Right lobe of liver (tissue), 6 donors: Measurements from ENCODE around the gene WDR53. TPM values are rescaled to one million over a fixed set of nuclear protein-coding genes. Genes with fewer than 3 reads are reported as not detected.

Experiments
- ATAC-seq, 4 donors: fragments of 200-7000 bp; cut with Tn5 transposase; one replicate each; pipeline ENCODE4 v1.9.1; 2020; ENCODE audit warnings: mild to moderate bottlenecking in 4 of 4, moderate library complexity in 4 of 4
- DNase-seq, 3 donors: peaks; one replicate each; pipeline ENCODE4 v3.0.0-alpha.2; 2020
- H3K27ac ChIP-seq, 3 donors: fragments of 200-600 bp; one replicate each; pipeline ENCODE4 v1.8.0; 2022
- H3K27me3 ChIP-seq, 2 donors: fragments of 200-600 bp; one replicate each; pipeline ENCODE4 v1.8.0; 2022
- H3K36me3 ChIP-seq, 4 donors: fragments of 200-600 bp; sonication (generic) in 1 of 4; one replicate each; pipeline versions ENCODE4 v1.5.1 to v1.8.0; 2017 to 2022; ENCODE audit warnings: control low read depth in 1 of 4
- H3K4me1 ChIP-seq, 4 donors: fragments of 200-600 bp; sonication (generic) in 1 of 4; one replicate each; pipeline versions ENCODE4 v1.5.1 to v1.8.0; 2017 to 2022; ENCODE audit warnings: control low read depth in 1 of 4
- H3K4me3 ChIP-seq, 3 donors: fragments of 200-600 bp; one replicate each; pipeline ENCODE4 v1.8.0; 2022
- H3K9me3 ChIP-seq, 4 donors: fragments of 200-600 bp; sonication (generic) in 1 of 4; one replicate each; pipeline versions ENCODE4 v1.5.1 to v1.8.0; 2017 to 2022; ENCODE audit warnings: control low read depth in 1 of 4
- CTCF ChIP-seq, 4 donors: fragments of 200-600 bp in 3 of 4; fragments of 450-650 bp in 1 of 4; IDR thresholded peaks; one replicate each; pipeline versions ENCODE4 v1.5.1 to v1.8.0; 2016 to 2022; ENCODE audit warnings: antibody characterized with exemption in 4 of 4, mild to moderate bottlenecking in 2 of 4
- POLR2A ChIP-seq: fragments of 450-650 bp; IDR thresholded peaks from one replicate; pipeline ENCODE4 v1.6.1; 2017; ENCODE audit warnings: antibody characterized with exemption, mild to moderate bottlenecking
- WGBS: methylation state at CpG from one replicate; pipeline ENCODE4 v1.1.6; 2018; ENCODE audit warnings: low coverage, low lambda C conversion rate; ENCODE audit not compliant: insufficient coverage; ENCODE audit errors: missing lambda C conversion rate; 5-methylcytosine and 5-hydroxymethylcytosine counted together
- intact Hi-C, 2 donors: fragments of 100-400 bp; cut with DNase I; formaldehyde crosslinking; loops; one replicate each; pipeline versions ENCODE4 v1.11.2 to v1.14.1; 2022
- total RNA-seq, 6 experiments: library from RNA; depleted of rRNA in 2 of 6; stranded (reverse); fragments of >200 nt in 2 of 6; fragmentation: NEBNext Ultra II Directional in 3 of 6; extraction: Animal tissue kit (Norgen Biotek cat#: 25700) in 3 of 6; gene quantifications; one replicate each; pipeline versions ENCODE4 v1.1.0 to v1.2.4, GENCODE V29; 2016 to 2023
- donor health status: DM: no; HTN: yes; CAD: no.
- donor health status: DM: no; HTN: no; CAD: no.
- donor health status: DM: no; HTN: no; CAD: no.
- donor health status: DM: no; HTN: yes; CAD: no.
- donor health status: DM: no; HTN: yes; CAD: no.

WDR53 gene
- total RNA-seq, 6 experiments from 2014 or later = 1.5 to 5.8 (median 4.3) TPM

- H3K4me3 ChIP-seq = no peak overlapping the region
- H3K27me3 ChIP-seq = no peaks in the 10 kb centered on the region
- ATAC-seq = no peak
- no peak overlapping the region for H3K27ac ChIP-seq
- H3K36me3 ChIP-seq = no peaks in the 10 kb centered on the region
- intact Hi-C loops = loop anchor here (5.0 kb wide), 2 partner anchors 72 to 77 kb away; no protein-coding TSS in a partner anchor
- H3K9me3 ChIP-seq = no peaks in the 10 kb centered on the region
- TF ChIP-seq POLR2A (no peak), CTCF (IDR thresholded peaks at IDR 0.05) (no peak)
- no peaks in the 10 kb centered on the region for H3K4me1 ChIP-seq
- 57% methylated on average over 4 of the region's 6 CpGs for WGBS
- no peak for DNase-seq
These were observed 41.6 kb upstream of the WDR53 start for GRCh38 chr3:196609805-196610515.

- TF ChIP-seq CTCF (IDR thresholded peaks at IDR 0.05) (peak; percentile 73 to 86 (median 82)), POLR2A (no peak)
- ATAC-seq (peak; percentile 98 to 99 (median 98)), DNase-seq (peak; percentile 88 to 92 (median 90))
- no peaks in the 10 kb centered on the region for H3K9me3 ChIP-seq
- no peaks in the 10 kb centered on the region for H3K27me3 ChIP-seq
- H3K27ac ChIP-seq = no peak overlapping the region
- intact Hi-C loops = no loop called here
- WGBS = 11% methylated on average over 4 of the region's 5 CpGs
- H3K36me3 ChIP-seq = no peaks in the 10 kb centered on the region
- no peak overlapping the region for H3K4me3 ChIP-seq
- H3K4me1 ChIP-seq = no peaks in the 10 kb centered on the region
These were observed 41.0 kb upstream of the WDR53 start for GRCh38 chr3:196609343-196609775.

- no peak for ATAC-seq
- no peak for DNase-seq
- intact Hi-C loops = no loop called here
- TF ChIP-seq CTCF (IDR thresholded peaks at IDR 0.05) (no peak), POLR2A (no peak)
- 94% methylated on average over 2 of the region's 2 CpGs for WGBS
- Histone ChIP-seq H3K4me3 (no peak overlapping the region), H3K27me3 (no peaks in the 10 kb centered on the region), H3K4me1 (no peaks in the 10 kb centered on the region), H3K27ac (no peak overlapping the region), H3K9me3 (no peaks in the 10 kb centered on the region), H3K36me3 (no peaks in the 10 kb centered on the region)
These were observed 40.3 kb upstream of the WDR53 start for GRCh38 chr3:196608693-196609092.

GRCh38 chr3:196604548-196604947, 36.2 kb upstream of the WDR53 start:
- DNase-seq (no peak), ATAC-seq (no peak)
- 54% methylated on average over 8 of the region's 13 CpGs for whole genome bisulfite sequencing
- no peak overlapping the region for H3K27ac ChIP-seq
- H3K9me3 ChIP-seq = no peaks in the 10 kb centered on the region
- H3K4me3 ChIP-seq = no peak overlapping the region
- TF ChIP-seq POLR2A = no peak
- no peak for TF ChIP-seq CTCF (IDR thresholded peaks at IDR 0.05)
- H3K36me3 ChIP-seq = no peaks in the 10 kb centered on the region
- H3K4me1 ChIP-seq = no peaks in the 10 kb centered on the region
- intact Hi-C loops = no loop called here
- no peaks in the 10 kb centered on the region for H3K27me3 ChIP-seq
